ENCODE measurements around the gene CHN2. TPM values are rescaled to one million over a fixed set of nuclear protein-coding genes. Genes with fewer than 3 reads are reported as not detected.

Gene CHN2
- total RNA-seq, 1 donor, result under 0.01 TPM

DNA sequence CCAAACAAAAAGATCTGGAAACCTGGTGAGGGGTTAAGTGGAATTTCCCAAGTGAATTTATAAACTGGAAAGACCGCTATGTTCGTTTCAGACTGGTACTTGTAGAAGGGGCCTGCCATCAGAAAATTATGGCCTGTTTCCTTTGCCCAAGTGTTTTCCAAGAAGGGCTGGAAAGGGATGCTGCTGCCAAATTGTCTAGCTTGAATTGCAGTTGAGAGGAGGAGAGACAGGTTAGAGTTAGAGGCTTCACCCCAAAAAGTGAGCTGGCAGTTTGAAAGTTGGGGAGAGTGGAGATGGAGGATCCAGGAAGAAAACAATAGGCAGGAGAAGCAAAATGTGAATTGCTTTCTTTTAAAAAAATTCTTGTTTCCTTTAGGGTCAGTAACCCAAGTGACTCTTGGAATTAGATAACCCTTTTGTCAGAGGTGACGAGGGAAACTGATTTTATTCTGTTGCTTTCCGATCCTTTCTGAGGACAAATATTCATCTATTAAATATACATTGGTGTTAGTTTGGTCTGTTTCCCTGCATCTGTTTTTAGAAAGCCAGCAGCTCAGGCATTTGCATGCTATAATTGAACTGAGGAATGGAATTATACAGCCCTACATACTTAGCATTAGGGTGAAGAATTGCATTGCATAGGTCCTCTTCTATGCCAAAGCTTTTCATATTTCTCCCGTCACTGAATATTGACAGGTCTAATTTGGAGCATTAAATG, 286.5 kb downstream of the CHN2 start:
- no peak for DNase-seq (ENCODE audit: low read depth)

DNA sequence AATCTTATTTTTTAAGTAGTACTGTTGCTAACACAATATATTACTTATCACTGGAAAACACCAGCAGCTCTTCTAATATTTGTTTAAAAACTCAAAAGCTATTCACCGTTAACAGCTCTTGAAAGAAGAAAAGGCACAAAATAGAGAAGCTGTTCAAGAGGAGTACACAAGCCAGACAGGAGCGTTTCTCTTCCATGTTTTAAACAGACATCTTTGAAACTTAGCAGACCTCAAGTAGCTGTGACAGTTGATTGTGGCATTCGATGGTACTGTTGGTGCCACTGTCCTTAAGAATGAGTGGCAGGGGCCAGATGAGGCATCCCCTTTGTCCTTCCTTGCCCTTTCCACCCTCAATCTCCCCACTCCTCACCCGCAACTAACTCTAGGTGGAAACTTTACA, 287.5 kb downstream of the CHN2 start:
- TF ChIP-seq, protein P1, sequence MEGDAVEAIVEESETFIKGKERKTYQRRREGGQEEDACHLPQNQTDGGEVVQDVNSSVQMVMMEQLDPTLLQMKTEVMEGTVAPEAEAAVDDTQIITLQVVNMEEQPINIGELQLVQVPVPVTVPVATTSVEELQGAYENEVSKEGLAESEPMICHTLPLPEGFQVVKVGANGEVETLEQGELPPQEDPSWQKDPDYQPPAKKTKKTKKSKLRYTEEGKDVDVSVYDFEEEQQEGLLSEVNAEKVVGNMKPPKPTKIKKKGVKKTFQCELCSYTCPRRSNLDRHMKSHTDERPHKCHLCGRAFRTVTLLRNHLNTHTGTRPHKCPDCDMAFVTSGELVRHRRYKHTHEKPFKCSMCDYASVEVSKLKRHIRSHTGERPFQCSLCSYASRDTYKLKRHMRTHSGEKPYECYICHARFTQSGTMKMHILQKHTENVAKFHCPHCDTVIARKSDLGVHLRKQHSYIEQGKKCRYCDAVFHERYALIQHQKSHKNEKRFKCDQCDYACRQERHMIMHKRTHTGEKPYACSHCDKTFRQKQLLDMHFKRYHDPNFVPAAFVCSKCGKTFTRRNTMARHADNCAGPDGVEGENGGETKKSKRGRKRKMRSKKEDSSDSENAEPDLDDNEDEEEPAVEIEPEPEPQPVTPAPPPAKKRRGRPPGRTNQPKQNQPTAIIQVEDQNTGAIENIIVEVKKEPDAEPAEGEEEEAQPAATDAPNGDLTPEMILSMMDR (IDR thresholded peaks at IDR 0.05; ENCODE audit: insufficient read depth, low read depth, low read length), result no peak
- no peak overlapping the region for H3K4me3 ChIP-seq (ENCODE audit: low read depth, low read length)
- no peak for DNase-seq (ENCODE audit: low read depth)

More for the DNA sequence above, 286.5 kb downstream of the CHN2 start:
- TF ChIP-seq, protein P1 (IDR thresholded peaks at IDR 0.05; ENCODE audit: insufficient read depth, low read depth, low read length), result no peak
- no peak overlapping the region for H3K4me3 ChIP-seq (ENCODE audit: low read depth, low read length)

DNA sequence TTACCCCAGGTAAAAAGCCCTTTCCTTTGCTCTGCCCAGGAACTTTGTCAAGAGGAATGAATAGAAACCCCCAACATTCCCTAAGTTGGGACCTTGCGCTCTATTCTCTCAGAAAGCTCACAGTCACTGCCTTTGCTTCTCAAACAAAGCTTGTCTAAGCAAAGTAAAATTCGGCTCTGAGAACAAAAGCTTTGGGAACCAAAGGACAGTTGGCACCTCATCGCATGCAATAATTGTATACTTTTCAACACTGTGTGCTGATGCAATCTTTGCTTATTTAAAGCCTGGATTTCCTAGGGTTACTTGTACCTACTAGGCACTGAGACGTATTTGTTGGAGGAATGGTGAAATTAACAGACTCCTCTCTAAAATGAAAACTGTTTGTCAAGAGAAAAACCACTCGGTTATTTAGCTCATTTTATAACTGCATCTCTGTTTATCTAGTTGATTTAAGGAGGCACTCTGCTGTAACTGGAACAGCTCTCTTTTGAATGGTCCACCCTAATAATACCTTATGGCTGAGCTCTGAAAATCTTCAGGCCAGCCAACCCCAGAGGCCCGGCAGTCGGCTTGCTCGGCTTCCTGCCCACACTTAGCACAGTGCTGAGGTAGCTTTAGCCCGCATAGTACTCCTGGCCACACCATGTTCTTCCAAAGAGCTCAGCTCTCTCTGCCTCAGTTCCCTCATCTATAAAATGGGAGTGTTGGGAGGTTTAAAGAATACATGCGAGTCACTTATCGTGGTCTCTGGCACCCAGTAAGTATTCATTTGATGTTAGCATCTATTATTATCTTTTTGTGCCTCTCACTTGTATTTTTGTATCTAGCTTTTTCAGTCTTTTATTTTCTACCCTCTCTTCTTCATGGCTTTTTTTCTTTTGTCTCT, 288.9 kb downstream of the CHN2 start:
- no peak overlapping the region for H3K4me3 ChIP-seq (ENCODE audit: low read depth, low read length)
- TF ChIP-seq, protein P1 (IDR thresholded peaks at IDR 0.05; ENCODE audit: insufficient read depth, low read depth, low read length), result no peak
- DNase-seq (ENCODE audit: low read depth), result no peak

DNA sequence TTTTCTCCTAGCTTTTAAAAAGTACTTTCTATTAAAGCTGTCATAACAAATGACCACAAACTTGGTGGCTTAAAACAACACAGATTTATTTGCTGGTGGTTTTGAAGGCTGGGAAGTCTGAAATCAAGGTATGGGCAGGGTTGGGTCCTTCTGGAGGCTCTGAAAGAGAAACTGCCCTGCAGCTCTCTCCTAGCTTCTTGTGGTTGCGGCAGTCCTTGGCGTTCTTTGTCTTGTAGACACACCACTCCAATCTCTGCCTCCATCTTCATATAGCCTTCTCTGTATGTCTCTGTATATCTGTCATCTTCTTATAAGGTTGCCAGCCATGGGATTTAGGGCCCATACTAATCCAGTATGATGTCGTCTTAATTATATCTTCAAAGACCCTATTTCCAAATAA, 289.7 kb downstream of the CHN2 start:
- no peak for DNase-seq (ENCODE audit: low read depth)
- TF ChIP-seq, protein P1 (IDR thresholded peaks at IDR 0.05; ENCODE audit: insufficient read depth, low read depth, low read length), result no peak
- H3K4me3 ChIP-seq (ENCODE audit: low read depth, low read length), result no peak overlapping the region

DNA sequence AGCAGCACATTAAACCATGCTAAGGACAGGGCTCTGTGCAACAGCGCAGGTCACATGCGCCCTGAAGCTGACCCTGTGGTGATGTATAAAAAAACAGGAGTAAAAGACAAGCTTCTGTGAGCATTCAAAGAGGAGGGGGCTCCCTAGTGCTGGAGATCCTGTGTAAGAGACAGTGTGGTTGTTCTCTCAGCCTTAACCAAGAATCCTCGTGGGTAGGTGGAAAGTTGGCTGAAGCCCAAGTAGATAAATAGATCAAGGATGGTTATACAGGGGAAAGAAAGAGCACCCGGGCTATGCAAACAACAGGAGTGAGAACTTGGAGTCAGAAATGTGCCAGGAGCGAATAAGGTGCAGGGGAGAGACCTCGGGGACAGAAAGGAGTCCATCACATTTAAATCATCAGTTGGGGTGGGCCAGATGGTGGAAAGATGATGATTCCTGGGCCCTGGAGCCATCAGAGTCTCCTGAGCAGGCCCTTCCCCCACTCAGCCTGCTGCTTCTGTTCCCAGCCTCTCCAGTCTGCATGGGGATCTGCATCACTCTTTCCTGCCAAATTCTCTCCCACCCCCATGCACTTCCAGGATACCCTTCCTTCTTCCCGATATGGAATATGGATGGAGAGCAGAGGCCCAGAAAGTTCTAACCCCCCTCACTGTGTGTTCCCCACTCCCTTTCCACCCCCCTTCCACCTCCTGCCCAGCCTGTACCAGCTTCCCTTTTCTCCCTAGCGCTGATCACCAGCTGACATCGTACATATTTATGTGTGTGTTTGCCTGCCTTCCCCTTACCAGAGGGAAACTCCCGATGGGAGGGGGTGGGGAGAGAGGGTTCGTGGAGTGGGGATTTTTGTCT, 291.0 kb downstream of the CHN2 start:
- TF ChIP-seq, protein P1 (IDR thresholded peaks at IDR 0.05; ENCODE audit: insufficient read depth, low read depth, low read length), result no peak
- DNase-seq (ENCODE audit: low read depth), result no peak
- H3K4me3 ChIP-seq (ENCODE audit: low read depth, low read length), result no peak overlapping the region

DNA sequence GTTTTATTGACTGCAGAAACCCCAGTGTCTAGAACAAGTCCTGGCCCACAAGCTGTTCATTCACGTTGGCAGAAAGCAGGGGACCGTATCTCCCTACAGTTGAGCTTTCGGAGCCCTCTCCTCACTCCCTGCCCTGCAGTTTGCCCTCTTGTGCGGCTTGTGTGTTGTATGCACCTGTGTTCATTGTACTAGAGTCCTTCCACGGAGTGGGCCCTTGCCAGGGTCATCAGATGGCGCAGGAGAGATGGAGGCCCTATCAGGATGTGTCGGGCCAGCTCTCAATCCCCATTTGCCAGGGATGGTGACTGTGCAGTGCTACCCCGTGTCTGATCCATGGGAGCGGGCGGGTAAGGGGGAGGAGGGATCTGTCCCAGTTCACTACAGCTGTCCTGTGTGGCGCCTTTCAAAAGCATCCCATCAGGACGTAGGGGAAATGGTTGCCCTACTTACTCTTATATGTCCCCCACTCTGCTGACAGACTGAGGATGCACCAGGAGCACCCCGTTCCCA, 291.7 kb downstream of the CHN2 start:
- TF ChIP-seq, protein P1 (IDR thresholded peaks at IDR 0.05; ENCODE audit: insufficient read depth, low read depth, low read length), result no peak
- no peak for DNase-seq (ENCODE audit: low read depth)

More for the DNA sequence above, 291.7 kb downstream of the CHN2 start:
- no peak overlapping the region for H3K4me3 ChIP-seq (ENCODE audit: low read depth, low read length)

Measured in fibroblast of villous mesenchyme (primary cell).